H1 (cell line): ENCODE results near the gene ZNF770. TPM values are rescaled to one million over a fixed set of nuclear protein-coding genes. Genes with fewer than 3 reads are reported as not detected.

Experiments
- ASH2L ChIP-seq: fragments of 200-600, 300-600 bp; sonication (generic); IDR thresholded peaks from one replicate; pipeline ENCODE4 v1.7.1; 2017; ENCODE audit warnings: low read length
- BCL11A ChIP-seq, 2 experiments: IDR thresholded peaks; one replicate each; pipeline ENCODE4 v1.6.1; 2011; ENCODE audit warnings: low read depth in 2 of 2, low read length in 2 of 2, mild to moderate bottlenecking in 2 of 2
- CBX5 ChIP-seq: fragments of 300-800, 300-1000 bp; sonication (generic); IDR thresholded peaks from 2 replicates; pipeline ENCODE4 v1.7.1; 2016; ENCODE audit warnings: antibody characterized with exemption, low read length, low read depth
- CREB1 ChIP-seq: IDR thresholded peaks from 2 replicates; pipeline ENCODE4 v1.6.1; 2012; ENCODE audit warnings: inconsistent platforms
- CTCF ChIP-seq, 3 experiments: IDR thresholded peaks; 1 replicate in 2 of 3; 2 replicates in 1 of 3; pipeline versions ENCODE4 v1.5.1 to v1.6.1; 2011; ENCODE audit warnings: low read length in 3 of 3, mild to moderate bottlenecking in 3 of 3, inconsistent platforms in 2 of 3, low read depth in 1 of 3, moderate library complexity in 1 of 3; ENCODE audit not compliant: insufficient read depth in 1 of 3; ENCODE audit errors: control extremely low read depth in 1 of 3
- E2F6 ChIP-seq: IDR thresholded peaks from 2 replicates; pipeline ENCODE4 v1.6.1; 2012; ENCODE audit warnings: inconsistent platforms
- EP300 ChIP-seq, 2 experiments: IDR thresholded peaks; 1 replicate in 1 of 2; 2 replicates in 1 of 2; pipeline ENCODE4 v1.6.1; 2011 to 2012; ENCODE audit warnings: low read depth in 2 of 2, low read length in 2 of 2, mild to moderate bottlenecking in 2 of 2, borderline replicate concordance in 1 of 2, inconsistent platforms in 1 of 2, moderate library complexity in 1 of 2
- HDAC6 ChIP-seq: IDR thresholded peaks from one replicate; pipeline ENCODE4 v1.7.1; 2012; ENCODE audit warnings: low read depth, mild to moderate bottlenecking, inconsistent platforms, low read length, moderate library complexity
- KDM5A ChIP-seq: fragments of 200-600 bp; IDR thresholded peaks from 2 replicates; pipeline ENCODE4 v1.7.1; 2012; ENCODE audit warnings: mild to moderate bottlenecking, low read length, inconsistent platforms, mixed read lengths
- MAFK ChIP-seq: IDR thresholded peaks from 2 replicates; pipeline ENCODE4 v1.6.1; 2012; ENCODE audit warnings: low read depth, mild to moderate bottlenecking, improper control_type of control experiment, low read length
- NANOG ChIP-seq: IDR thresholded peaks from 2 replicates; pipeline ENCODE4 v1.6.1; 2011; ENCODE audit warnings: low read length, low read depth, mild to moderate bottlenecking, inconsistent platforms; ENCODE audit not compliant: insufficient read depth, poor library complexity, severe bottlenecking
- PHF8 ChIP-seq: fragments of 200-600 bp; sonication (generic); conservative IDR thresholded peaks from 2 replicates; pipeline ENCODE4 v1.7.1; 2012; ENCODE audit warnings: low read depth, mild to moderate bottlenecking, inconsistent platforms, low read length, moderate library complexity
- POU5F1 ChIP-seq: IDR thresholded peaks from 2 replicates; pipeline ENCODE4 v1.6.1; 2011; ENCODE audit warnings: low read depth, mild to moderate bottlenecking, low read length, moderate library complexity
- RAD21 ChIP-seq, 2 experiments: IDR thresholded peaks in 1 of 2; conservative IDR thresholded peaks in 1 of 2; 2 replicates each; pipeline ENCODE4 v1.6.1; 2011; ENCODE audit warnings: low read depth in 2 of 2, low read length in 2 of 2, improper control_type of control experiment in 1 of 2, inconsistent platforms in 1 of 2, mild to moderate bottlenecking in 1 of 2, moderate library complexity in 1 of 2
- RXRA ChIP-seq: IDR thresholded peaks from 2 replicates; pipeline ENCODE4 v1.6.1; 2011; ENCODE audit warnings: low read depth, mild to moderate bottlenecking, low read length, moderate library complexity; ENCODE audit not compliant: insufficient read depth
- SIX5 ChIP-seq: IDR thresholded peaks from 2 replicates; pipeline ENCODE4 v1.6.1; 2011; ENCODE audit warnings: mild to moderate bottlenecking, low read depth, low read length
- USF2 ChIP-seq: IDR thresholded peaks from 2 replicates; pipeline ENCODE4 v1.6.1; 2011; ENCODE audit warnings: low read length, improper control_type of control experiment
- ZNF274 ChIP-seq: IDR thresholded peaks from 2 replicates; pipeline ENCODE4 v1.7.0; 2012; ENCODE audit warnings: low read length, borderline replicate concordance; ENCODE audit errors: extremely low read depth
- polyA plus RNA-seq, 7 experiments: library from polyadenylated mRNA; depleted of rRNA in 3 of 7; stranded (reverse) in 5 of 7; unstranded in 2 of 7; fragments of >200 nt in 5 of 7; fragments of 200-250 nt in 2 of 7; gene quantifications; 1 replicate in 5 of 7; 2 replicates in 1 of 7; 4 replicates in 1 of 7; pipeline versions ENCODE4 v1.2.1 to v1.2.3, GENCODE V29; 2011 to 2013; ENCODE audit warnings: missing spikeins in 2 of 7, mixed read lengths in 2 of 7
- total RNA-seq: library from RNA; stranded (reverse); fragmentation: NEBNext Ultra II Directional; extraction: Animal tissue kit (Norgen Biotek cat#: 25700); gene quantifications from 2 replicates; pipeline ENCODE4 v1.2.1, GENCODE V29; 2021

ZNF770 gene
- total and polyA plus RNA-seq, 2 of the 8 experiments (the other 6 are each of a cell fraction or from before 2014, with no cell fraction given), result 24.8 to 143 TPM

GRCh38 chr15:34988027-34988902, at the start of gene ZNF770 (continued):
- TF ChIP-seq PHF8 (peak; percentile 91), RAD21 (IDR thresholded peaks at IDR 0.05 in 1 of 2, conservative IDR thresholded peaks at IDR 0.05 in 1 of 2; ENCODE audit: low read depth in 2 of 2, low read length in 2 of 2) (0 out of 4 replicates have a peak, but pooled peaks of 1 of the 2 experiments have one; percentile 2), CBX5 (no peak), EP300 (IDR thresholded peaks at IDR 0.05; ENCODE audit: borderline replicate concordance in 1 of 2, low read depth in 2 of 2, low read length in 2 of 2) (no peak), USF2 (no peak), BCL11A (IDR thresholded peaks at IDR 0.05; ENCODE audit: low read depth in 2 of 2, low read length in 2 of 2) (no peak), KDM5A (peak; percentile 66; the same call in 1 of the 2 replicates), NANOG (no peak), CTCF (IDR thresholded peaks at IDR 0.05; ENCODE audit: control extremely low read depth in 1 of 3, insufficient read depth in 1 of 3, low read depth in 1 of 3, low read length in 3 of 3) (no peak), E2F6 (peak; percentile 67), SIX5 (no peak; the same call in 1 of the 2 replicates), ZNF274 (no peak), MAFK (peak; percentile 35; the same call in 1 of the 2 replicates), HDAC6 (no peak), RXRA (no peak), POU5F1 (no peak), CREB1 (peak; percentile 54; the same call in 1 of the 2 replicates), ASH2L (peak; percentile 98)
